HG03378 (cell line): ENCODE measurements around the gene CAMK2G.
A peak's percentile ranks its signal among the peaks of the same experiment; 100 is the strongest.

Source experiments
- ATAC-seq: cut with Tn5 transposase; IDR thresholded peaks from one replicate; pipeline ENCODE4 v1.9.1; 2021; ENCODE audit warnings: mild to moderate bottlenecking, moderate library complexity; ENCODE audit not compliant: unreplicated experiment

Gene CAMK2G

GRCh38 chr10:73884017-73884416 lies 9.7 kb upstream of the CAMK2G start:
- no peak for ATAC-seq

GRCh38 chr10:73881221-73881919 lies 7.0 kb upstream of the CAMK2G start:
- no peak for ATAC-seq

DNA sequence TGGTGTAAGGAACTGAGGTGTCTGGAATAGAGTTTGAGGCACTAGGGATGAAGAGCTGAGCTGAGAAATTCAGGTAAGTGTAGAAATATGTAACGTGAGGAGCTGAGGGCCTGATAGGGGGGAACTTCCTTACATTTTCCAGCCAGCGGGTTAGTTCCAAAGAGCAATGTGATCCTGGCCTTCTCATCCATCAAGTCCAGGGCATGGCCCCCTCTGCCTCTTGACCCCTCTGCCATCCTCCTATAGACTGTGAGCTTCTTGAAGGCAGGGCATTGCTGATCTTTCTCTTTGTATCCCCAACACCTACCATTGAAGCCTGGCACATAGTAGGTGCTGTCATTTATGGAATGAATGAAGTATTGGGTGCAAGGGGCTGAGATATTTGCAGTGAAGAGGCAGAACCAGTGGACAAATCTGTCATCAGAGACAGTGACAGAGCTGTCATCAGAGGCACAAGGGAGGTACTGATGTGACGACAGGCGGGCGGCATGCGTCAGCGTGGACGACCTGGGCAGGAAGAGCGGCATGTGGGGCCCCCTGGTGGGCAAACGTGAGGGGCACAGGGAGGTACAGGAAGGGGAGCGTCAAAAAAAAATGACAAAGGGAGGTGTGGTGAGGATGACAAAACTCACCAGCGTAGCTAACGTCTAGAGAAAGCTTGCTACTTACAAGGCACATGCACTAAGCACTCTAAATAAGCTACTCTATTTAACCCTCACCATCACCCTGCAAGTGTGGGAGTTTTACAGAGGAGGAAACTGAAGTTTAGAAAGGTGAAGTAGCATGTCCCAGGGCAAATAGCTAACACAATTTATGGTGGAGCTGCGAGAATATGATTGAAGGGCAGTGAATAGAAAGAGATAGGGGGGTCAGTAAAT lies 5.2 kb upstream of the CAMK2G start:
- peak; percentile 79 for ATAC-seq

DNA sequence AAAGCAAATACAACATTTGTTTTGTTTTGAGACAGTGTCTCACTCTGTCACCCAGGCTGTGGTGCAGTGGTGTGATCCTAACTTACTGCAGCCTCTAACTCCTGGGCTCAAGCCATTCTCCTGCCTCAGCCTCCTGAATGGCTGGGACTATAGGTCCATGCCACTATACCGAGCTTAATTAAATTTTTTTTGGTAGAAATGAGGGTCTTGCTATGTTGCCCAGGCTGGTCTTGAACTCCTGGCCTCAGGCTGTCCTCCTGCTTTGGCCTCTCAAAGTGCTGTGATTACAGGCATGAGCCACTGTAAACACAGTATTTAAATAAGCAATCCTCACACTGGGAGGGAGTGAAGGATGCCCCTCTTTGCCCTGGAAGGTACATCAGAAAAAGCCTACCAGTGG lies 4.0 kb upstream of the CAMK2G start:
- ATAC-seq: no peak

GRCh38 chr10:73877533-73878160 lies 3.3 kb upstream of the CAMK2G start:
- ATAC-seq: no peak

GRCh38 chr10:73876971-73877370 lies 2.6 kb upstream of the CAMK2G start:
- ATAC-seq: no peak

- ATAC-seq: no peak
These were observed 2.2 kb upstream of the CAMK2G start for GRCh38 chr10:73876566-73876965.

GRCh38 chr10:73876157-73876556 lies 1.8 kb upstream of the CAMK2G start:
- no peak for ATAC-seq

DNA sequence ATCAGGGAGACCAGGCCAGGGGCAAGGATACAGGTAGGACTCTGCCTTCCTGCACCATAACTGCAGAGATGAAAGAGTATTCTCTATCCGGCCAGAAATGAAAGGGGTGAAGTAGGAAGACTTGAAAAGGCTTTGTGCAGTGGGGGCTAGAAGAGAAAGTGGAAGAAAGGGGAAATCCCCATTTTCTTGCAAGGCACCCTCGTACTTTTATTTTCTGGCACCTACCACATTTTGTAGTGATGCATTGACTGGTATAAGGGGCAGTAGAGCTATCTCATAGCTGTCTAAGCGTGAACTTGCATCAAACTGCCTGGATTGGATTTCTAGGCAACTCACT lies 752 bp upstream of the CAMK2G start:
- peak; percentile 6 for ATAC-seq

DNA sequence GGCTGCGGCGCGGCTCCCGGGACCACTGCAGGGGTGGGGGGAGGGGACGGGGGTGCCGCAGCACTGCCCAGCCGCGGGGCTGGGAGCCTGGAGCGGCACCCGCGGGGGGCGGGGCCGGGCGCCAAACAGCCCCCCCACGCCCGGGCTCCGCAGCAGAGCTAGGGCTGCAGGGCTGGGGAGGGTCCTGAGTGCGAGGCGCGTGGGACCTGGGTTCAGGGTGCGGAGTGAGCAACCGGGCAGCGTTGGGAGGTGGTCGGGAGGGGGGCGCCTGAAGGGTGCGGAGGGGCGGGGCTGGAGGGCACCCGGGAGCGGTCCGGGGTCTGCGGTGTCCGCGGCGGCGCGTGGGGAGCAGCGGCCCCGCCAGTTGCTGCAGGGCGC lies 528 bp downstream of the CAMK2G start:
- ATAC-seq: no peak

DNA sequence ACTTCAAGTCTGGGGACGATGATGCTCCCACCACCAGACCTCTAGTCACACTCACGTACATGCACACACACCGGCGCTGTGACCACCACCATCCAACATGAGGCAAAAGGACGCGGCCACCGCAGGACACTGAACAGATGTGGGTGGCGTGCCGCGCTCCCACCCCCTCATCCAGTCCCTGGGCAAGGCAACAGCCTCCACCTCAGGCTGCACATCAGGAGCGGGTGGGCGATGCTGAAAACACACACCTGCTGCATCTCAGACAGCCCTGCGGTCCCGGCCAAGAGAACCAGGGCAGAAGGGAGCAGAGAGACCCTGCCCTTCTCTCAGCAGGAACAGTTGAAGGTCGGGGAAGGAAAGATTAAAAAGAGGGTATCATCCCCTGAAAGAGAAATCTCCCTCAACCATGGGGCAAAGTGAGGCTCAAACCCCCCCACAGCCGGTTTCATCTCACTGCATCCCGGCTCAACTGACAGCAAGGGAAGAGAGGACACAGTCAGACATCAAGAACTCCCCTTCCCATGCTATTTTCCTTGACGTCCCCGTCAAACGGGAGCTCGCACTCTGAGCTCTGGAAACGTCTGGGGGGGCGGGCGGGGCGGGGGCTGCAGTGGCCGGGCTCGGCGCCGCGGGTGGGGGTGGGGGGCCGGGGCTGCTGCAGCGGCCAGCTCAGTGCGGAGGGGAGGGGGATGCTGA lies 1.1 kb downstream of the CAMK2G start:
- no peak for ATAC-seq

DNA sequence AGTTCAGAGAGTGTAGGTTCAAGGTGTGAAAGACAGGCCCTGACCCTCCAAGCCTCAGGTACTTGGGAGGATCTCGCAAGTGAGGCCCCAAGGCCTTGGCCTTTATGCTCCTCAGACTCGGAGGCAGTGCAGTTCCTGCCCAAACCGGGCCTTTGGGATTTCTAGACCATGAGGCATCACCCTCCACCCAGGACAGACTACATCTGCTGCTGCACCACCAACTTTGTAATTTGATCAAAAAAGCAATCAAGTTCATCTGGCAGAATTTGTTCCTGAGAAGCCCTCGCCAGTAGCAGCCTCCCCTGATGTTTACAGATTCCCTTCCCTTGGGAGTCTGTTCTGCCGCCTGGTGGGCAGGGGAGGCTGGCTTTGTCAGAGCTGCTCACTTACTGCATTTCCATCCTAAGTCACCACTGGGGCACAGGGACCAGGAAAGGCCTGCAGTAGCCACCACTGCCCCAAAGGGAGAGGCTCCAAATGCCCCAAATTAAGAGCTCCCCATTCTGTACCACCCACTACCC lies 2.1 kb downstream of the CAMK2G start:
- no peak for ATAC-seq

- ATAC-seq: no peak
These were observed 2.8 kb downstream of the CAMK2G start for GRCh38 chr10:73871295-73872189.

DNA sequence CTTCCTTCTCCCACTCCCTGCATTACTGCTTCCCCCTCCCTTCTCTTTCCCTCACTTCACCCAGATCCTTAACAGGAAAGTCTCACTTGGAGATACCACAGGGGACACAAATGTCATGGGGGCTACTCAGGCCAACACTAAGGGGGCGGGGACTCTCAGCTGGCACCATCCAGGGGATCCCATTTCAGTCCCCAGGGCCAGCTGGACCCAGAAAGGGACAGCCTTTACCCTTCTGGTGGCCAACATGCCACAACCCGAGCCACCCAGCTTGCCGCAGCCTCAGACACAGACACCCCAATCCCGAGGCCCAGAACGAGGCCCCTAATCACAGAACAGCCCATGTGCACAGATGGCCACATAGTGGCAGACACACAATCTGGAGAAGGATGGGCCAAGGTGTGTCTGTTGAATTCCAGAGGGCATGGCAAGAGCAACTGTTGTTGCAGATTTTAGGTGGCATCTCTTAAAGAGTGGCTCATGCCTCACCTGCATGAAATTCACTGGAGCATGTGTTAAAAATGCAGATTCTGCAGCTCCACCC lies 5.6 kb downstream of the CAMK2G start:
- no peak for ATAC-seq

DNA sequence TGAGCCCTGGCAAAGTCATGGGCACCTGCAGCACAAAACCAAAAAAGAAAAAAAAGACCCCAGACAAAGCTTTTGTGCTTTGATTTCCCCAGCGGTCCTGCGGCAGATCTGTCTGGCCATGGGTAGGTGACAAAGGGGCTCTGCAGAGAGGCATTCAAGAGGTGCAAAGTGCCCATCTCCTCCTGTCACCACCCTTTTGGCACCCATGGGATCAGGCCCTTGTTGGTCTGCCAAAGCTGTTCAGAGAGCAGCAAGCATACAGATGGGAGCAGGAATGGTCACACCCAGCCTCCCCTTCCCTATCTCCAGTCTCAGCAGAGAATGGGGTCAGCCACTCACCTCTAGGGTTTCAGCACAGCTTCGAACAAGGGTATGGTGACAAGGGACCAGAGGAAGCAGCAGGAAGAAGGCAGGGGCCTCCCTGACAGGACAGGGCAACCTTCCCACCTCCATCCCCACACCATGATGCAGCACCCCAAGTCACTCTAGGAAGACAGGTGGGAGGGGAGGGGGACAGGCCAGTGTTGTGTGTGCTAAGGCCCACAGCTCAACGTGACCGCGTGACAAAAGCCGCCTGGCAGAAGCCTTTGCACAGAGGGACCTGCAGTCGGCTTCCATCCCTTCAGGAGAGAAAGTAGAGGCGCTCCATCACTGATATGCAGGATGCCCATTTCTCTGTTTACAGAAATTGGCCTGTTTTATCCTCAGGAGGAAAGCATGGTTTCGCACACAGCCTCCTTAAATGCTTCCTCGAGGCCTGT lies 6.3 kb downstream of the CAMK2G start:
- no peak for ATAC-seq

DNA sequence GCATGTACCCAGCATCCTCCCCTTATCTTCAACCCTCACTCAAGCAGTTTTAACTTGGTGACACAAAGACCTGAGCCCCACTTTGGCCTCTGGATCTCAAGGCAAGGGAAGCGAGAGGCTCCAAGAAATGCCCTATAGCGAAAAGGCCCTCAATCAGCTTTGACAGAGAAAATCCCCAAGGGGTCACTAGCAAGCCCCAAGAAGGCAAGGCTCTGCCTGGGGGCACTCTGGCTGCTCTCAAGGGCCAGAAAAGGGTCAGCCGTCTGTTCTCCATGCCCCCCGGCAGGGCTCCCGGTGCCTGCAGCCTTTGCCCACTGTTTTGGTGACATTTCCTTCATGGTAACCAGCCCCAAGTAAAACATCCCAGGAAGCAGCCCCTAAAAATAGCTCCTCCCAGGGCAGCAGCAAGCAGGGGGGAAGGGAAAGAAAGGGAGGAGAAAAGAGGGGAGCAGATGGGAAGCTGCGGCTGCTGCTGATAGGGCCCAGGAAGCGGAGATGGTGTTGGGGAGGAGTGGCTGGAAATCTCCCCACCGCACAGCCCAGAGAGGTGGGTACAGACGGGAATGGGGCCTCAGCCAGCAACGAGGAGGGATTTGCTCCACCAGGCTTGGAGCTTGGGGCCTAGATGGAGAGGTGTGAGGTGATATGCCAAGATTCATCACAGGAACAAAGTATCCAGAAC lies 7.1 kb downstream of the CAMK2G start:
- ATAC-seq: no peak

- no peak for ATAC-seq
These were observed 7.7 kb downstream of the CAMK2G start for GRCh38 chr10:73866621-73867020.
